ENCODE data around the gene FAM234B.
"Not testable (repeated sequence)": the region's sequence is repeated elsewhere in the genome, so short reads cannot be mapped to it uniquely, and the experiment has no call there.

Gene FAM234B

DNA sequence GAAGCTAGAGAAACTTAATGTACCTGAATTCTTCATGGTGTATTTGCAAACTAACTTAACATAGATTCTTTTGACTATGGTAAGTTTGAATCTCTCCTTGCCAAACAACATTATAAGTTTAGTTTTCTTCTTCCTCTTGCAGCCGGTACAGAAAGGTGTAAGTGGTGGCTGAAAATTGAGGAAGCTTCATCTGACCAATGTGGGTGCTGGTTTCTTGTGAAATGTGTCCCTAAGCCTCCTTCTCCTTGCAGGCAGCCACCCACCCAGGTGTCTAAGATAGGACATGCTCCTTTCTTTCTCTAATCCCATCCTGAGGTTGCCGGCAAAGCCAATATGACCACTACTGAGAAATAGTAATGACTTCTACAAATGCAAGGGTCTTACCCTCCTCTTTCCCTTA, 38.7 kb downstream of the FAM234B start:
- FAIRE-seq, result no peak
- TF ChIP-seq POLR2A (IDR thresholded peaks at IDR 0.05; ENCODE audit: low read depth, low read length), result no peak
- no peak for DNase-seq (ENCODE audit: insufficient read length, low spot score)

DNA sequence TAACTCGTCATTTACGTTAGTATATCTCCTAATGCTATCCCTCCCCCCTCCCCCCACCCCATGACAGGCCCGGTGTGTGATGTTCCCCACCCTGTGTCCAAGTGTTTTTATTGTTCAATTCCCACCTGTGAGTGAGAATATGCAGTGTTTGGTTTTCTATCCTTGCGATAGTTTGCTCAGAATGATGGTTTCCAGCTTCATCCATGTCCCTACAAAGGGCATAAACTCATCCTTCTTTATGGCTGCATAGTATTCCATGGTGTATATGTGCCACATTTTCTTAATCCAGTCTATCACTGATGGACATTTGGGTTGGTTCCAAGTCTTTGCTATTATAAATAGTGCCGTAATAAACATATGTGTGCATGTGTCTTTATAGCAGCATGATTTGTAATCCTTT, 39.5 kb downstream of the FAM234B start:
- not testable (repeated sequence) for FAIRE-seq; DNase-seq (ENCODE audit: insufficient read length, low spot score)

DNA sequence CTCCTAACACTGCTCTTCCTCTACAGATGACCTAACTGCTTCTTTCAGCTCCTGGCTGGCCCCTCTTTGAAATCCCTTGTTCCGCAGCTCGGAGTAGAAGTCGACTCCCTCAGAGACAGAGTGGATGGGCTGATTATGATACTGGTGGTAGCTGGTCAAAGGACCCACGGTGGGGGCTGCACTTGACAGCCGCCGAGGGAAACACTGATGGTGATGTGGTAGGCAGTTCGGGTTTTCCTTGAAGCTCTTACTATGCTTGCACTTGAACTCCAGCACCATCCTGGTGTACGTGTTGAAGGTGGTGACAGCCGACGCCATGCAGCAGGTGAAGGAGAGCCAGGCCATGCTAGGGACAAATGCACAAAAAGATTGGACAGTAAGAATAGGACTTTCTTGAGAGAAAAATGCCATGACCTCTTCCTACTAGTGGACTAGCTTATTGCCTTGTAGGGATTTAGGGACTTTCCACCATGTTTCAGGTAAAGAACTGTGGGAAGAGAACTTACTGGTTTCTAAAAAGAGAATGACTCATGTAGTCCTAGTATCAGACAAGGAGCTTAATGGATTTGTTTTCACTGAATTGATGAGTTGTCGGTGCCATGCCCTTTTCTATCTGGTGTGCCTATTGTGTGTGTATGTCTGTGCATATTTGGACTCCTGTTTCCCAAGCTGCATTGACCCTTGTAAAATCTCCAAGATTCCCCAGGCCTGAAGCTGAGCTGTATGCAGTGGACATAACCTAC, 40.9 kb downstream of the FAM234B start:
- FAIRE-seq (no peak), DNase-seq (ENCODE audit: insufficient read length, low spot score) (no peak)
- no peak for TF ChIP-seq POLR2A (IDR thresholded peaks at IDR 0.05; ENCODE audit: low read depth, low read length)

DNA sequence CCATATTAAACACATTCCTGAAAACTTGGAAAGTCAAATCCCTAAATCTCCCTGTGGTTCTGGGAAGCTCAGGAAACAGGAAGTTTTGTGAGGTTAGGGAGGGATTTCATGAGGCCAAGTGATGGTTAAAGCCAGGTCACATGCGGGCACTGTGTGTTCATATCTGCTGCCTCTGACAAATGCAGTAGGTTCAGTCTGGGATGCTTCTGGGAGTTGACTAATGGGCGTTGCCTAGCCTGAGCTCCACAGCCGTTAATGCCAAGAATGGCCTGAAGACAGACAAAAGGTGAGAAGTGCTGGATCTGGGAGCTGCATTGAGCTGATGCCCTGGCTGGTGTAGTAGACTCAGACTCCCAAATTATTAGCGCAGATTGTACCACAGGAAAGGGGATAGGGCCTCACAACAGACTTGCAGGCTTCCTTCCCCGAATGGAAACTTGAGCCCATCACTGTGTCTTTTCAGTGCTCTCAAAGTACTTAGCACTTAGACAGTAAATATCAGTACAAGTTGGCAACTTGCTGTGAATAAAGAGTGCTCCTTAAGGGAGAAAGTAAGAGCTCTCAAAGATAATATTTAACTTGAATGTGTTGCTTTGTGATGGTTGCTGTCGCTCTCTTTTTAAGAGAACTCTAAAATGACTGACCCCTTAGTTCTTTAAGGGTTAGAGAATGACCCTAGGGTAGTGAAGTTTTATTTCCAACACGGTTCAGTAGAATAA, 41.9 kb downstream of the FAM234B start:
- no peak for TF ChIP-seq POLR2A (IDR thresholded peaks at IDR 0.05; ENCODE audit: low read depth, low read length)
- FAIRE-seq (no peak), DNase-seq (ENCODE audit: insufficient read length, low spot score) (no peak)

DNA sequence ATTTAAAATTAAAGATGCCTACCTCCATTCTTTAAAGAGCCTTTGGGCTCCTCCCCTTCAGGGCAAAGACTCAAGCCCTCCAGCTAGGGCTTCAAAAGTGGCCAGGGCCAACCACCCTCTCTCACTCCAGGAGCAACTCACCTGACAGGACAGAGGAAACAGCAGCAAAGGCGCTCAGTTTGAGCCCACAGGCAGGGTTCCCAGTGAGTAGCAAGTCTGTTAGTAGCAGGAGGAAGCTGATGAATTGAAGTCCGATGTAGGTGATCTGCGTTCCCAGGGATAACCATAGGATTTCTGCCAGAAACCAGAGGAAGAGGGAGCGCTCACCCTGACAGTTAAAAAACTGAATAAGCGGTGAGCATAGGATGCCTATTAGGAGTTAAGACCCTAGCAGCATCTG, 43.6 kb downstream of the FAM234B start:
- FAIRE-seq, result no peak
- no peak for DNase-seq (ENCODE audit: insufficient read length, low spot score)
- no peak for TF ChIP-seq POLR2A (IDR thresholded peaks at IDR 0.05; ENCODE audit: low read depth, low read length)

DNA sequence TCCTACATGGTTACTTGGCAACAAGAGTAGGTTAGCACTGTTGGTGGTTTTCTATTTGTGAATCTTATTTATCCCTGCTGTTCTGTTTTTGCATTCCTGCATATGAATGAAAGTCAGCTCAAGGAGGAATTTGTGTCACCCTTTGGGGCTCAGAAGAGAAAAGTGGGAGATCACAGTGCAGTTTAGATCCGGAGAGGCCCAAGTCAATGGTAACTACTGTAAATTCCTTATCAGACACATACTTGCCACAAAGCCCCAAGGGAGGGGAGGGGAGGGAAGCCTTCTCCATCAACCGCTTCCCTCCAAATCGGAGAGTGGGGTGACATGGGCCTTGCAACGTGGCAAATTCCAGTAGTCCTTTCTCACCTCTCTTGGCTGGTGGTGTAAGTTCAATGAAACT, 44.3 kb downstream of the FAM234B start:
- no peak for DNase-seq (ENCODE audit: insufficient read length, low spot score)
- TF ChIP-seq POLR2A (IDR thresholded peaks at IDR 0.05; ENCODE audit: low read depth, low read length), result no peak
- no peak for FAIRE-seq

DNA sequence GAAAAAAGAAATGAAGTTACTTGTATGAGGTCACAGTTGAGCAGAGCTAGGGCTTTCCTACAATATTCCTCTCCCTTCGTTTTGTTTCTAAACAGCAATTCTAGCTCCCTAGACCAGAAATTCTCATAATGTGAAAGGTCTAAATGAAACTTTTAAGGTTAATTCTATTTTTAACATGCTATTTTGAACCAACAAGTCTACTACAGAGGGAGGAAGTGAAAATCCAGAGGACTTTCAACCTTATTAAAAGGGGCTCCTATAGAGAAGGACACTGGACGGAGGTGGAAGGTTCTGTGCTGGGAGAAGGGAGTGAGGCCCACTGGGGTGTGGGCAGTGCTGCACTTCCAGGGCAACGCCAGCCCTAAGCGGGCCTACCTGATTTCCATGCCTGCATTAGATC, 45.9 kb downstream of the FAM234B start:
- DNase-seq (ENCODE audit: insufficient read length, low spot score) (no peak), FAIRE-seq (no peak)
- no peak for TF ChIP-seq POLR2A (IDR thresholded peaks at IDR 0.05; ENCODE audit: low read depth, low read length)

DNA sequence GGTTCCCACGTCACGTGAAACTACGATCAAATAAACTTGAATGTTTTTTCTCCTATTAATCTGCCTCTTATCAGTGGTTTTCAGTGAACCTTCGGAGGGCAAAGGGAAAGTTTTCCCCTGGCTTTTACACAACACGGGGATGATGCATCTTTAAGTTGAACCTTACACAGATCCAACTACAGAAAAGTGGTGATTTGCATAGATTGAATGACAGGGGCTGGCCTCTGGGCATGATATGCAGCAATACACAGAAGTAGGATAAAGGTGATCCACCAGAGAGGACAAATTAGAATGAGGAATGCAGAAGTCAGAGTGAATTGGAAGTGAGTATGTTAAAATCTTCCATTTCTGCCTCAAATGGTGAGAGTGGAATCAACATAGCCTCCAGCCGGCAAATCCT, 47.7 kb downstream of the FAM234B start:
- no peak for FAIRE-seq
- no peak for DNase-seq (ENCODE audit: insufficient read length, low spot score)
- no peak for TF ChIP-seq POLR2A (IDR thresholded peaks at IDR 0.05; ENCODE audit: low read depth, low read length)

DNA sequence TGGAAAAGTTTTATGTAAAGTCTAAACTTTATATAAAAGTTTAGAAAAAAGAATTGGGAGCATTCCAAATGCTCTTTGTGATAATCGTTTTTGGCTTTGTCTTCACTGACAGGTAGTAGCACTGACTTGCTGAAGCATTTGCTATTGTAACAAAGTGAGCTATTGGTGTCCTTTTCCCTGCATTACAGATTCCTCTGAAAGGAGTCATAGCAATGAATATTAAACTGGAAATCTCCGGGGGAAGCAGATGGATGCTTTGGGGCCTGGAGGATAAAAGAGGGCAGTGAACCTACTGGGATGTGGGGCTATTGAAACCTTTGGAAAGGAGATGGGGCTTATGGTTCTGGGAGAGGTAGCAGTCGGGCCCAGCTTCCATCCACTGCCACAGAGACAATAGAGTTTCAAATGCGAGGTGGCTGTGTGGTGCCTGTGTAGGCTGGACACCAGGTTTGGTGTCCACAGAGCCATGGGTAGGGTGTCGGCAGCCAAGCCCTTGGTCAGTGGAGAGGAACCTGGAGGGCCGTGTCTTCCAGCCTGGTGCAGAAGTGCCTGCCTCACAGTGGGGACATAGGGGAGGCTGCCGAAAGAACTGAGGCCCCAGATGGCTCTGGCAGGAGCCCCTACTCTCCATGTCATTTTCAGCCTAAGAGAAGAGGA, 49.1 kb downstream of the FAM234B start:
- no peak for TF ChIP-seq POLR2A (IDR thresholded peaks at IDR 0.05; ENCODE audit: low read depth, low read length)
- FAIRE-seq, result peak; percentile 33
- peak; percentile 36 for DNase-seq (ENCODE audit: insufficient read length, low spot score)

DNA sequence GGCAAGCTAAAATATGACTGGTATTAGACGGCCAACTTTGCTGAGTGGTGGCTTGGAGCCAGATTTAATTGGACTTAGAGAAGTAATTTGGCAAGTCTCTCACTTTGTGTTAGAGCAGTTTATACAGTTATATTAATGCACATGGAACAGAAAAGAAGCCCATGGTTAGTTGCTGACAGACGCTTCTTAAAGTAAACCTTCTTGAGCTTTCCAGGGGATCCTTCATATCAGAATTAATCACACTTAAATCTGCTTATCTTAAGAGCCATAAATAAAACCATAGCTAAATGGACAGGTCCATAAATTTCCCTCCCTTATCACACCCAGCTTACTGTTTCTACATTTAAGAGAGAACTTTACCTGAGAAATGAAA, 49.7 kb downstream of the FAM234B start:
- FAIRE-seq (no peak), DNase-seq (ENCODE audit: insufficient read length, low spot score) (no peak)
- TF ChIP-seq POLR2A (IDR thresholded peaks at IDR 0.05; ENCODE audit: low read depth, low read length), result no peak

DNA sequence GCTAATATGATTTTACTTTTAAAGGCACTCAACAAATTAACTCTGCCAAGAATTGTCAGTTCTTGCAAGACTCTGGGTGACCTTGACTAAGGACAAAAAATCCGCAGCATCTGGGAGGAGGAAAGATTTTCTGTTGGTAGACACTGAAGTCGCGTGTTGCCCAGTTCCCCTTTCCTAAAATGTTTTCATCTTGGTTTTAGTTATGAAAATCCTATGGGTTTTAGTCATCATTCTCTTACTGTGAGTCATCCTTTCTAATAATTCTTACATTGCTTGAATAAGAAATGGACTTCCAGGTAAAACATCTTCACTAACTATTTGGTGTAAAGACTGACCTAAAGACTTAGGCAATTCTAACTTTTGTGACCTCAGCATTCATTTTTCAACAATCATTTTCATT, 50.2 kb downstream of the FAM234B start:
- DNase-seq (ENCODE audit: insufficient read length, low spot score) (no peak), FAIRE-seq (peak; percentile 50)
- no peak for TF ChIP-seq POLR2A (IDR thresholded peaks at IDR 0.05; ENCODE audit: low read depth, low read length)

DNA sequence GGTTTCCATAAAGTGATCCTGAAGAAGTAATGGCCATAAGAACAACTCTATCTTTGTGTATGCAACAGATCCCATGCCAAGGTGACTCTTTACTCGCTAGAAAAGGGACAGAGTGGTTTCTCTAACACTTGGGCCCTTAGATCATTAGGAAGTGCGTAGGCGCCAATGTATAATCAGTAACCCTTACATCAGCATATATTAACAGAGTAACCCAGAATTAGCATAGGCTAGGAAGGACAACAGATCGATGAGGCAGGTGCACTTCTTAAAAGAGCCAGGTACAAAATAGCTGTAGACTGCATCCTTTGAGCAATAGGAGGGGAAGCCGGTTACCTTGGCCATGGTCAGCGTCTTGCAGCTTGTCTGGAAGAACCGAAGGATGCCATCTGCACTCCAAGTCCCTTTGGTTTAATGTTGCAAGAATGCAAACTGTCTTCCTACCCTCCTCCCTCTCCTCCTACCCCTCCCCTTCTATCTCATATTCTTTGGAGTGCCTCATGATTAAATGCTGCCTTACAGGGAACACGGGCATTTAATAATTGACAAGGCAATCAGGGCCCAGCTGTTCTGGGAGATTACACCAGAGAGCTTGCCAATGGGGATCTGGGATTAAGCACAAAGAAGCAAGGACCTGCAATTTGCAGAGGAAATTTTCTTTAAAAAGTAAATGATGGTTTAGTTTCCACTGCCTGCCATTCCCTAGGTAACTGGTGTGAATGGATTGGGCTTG, 51.2 kb downstream of the FAM234B start:
- no peak for TF ChIP-seq POLR2A (IDR thresholded peaks at IDR 0.05; ENCODE audit: low read depth, low read length)
- no peak for DNase-seq (ENCODE audit: insufficient read length, low spot score)
- no peak for FAIRE-seq

DNA sequence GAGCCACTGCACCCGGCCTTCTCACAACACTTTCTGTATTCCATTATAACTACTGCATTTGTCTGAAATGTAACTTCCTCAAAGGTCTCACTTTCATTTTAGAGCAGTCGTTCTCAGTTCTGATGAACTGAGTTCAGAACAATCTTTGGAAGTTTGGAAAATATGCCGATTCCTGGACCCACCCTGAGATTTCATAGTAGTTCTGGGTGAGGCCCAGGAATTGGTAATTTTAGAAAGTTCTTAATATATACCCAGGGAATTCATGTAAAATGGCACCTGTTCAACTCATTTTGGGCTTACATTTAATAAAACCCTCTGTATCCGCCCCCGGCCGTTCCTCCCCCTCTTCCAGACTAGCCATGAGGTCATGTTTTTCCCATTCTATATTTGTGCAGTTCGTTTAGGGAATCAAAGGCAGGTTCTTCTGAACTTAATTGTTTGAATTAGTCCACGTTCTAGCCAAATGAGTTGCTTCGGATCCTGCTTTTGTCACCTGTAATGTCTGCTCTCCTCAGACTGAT, 53.4 kb downstream of the FAM234B start:
- DNase-seq (ENCODE audit: insufficient read length, low spot score) (no peak), FAIRE-seq (no peak)
- TF ChIP-seq POLR2A (IDR thresholded peaks at IDR 0.05; ENCODE audit: low read depth, low read length), result no peak

Data from H54 (cell line).